Stimulated activated CD4-positive, alpha-beta T cell treated with anti-CD3 and anti-CD28 coated beads, TNF-alpha, amount 100 ng/mL, for 1 hour (primary cell): ENCODE data around the gene HBZ.
A peak's percentile ranks its signal among the peaks of the same experiment; 100 is the strongest.
"Not testable (repeated sequence)": the region's sequence is repeated elsewhere in the genome, so short reads cannot be mapped to it uniquely, and the experiment has no call there.

Experiments used
- DNase-seq, 3 donors: peaks; one replicate each; pipeline ENCODE4 v3.0.0-alpha.2; 2020; ENCODE audit warnings: low read depth in 3 of 3, low spot score in 1 of 3

Gene HBZ

DNA sequence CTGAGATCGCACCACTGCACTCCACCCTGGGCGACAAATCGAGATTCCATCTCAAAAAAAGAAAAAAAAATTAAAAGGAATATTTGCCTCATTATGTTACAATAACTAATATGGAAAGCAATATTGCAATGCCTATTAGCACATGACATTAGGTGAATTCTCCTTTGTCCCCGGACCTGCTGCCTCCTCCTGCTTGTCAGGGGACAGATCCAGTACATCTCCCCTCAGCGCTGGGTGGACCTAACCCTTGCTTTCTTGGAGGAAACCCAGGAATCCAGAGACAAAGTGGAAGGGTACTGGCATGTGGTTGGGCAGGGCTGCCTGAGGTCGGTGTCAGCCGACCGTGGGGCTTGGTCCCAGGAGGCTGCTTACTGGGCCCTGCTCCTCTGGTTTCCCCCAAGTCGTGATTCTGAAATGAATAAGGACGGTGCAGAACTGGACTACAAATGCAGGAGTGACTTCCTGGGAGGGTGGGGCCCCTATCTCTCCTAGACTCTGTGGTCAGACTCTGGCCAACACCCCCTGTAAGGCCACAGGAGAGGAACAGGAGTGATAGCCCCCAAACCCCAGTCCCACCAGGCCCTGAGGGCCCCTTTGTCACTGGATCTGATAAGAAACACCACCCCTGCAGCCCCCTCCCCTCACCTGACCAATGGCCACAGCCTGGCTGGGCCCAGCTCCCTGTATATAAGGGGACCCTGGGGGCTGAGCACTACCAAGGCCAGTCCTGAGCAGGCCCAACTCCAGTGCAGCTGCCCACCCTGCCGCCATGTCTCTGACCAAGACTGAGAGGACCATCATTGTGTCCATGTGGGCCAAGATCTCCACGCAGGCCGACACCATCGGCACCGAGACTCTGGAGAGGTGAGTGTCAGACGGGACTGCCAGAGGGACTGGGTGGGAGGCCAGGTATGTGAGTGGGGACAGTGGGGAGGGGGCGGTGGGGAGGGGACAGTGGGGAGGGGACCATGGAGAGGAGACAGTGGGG lies at the start of gene HBZ:
Gene HBZ, plus strand, starts transcription at position 504 of the 988 bp plus-strand sequence. Its CDS starts 266 bp downstream, at position 770.
- DNase-seq: no peak

- DNase-seq: no peak
These were observed 48.1 kb upstream of the HBZ start for GRCh38 chr16:104355-104754.

DNA sequence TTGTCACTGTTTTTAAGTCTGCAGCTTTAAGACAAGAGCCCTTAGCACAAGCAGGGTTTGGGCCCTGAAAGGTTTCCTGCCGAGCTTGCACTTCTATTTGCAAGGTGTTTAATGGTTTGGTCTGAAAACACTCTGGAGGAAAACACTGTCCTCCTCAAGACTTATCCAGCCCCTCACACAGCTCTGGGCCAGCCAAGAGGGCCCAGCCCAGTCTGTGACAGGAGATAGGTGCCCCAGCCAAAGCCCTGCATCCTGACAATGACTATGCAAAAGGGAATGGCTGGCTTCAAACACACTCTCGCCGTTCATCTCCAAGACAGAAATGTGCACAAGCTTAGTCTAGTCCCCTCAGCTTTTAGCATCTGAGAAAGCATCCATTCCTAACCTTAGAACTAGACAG lies 47.5 kb upstream of the HBZ start:
- no peak for DNase-seq

DNA sequence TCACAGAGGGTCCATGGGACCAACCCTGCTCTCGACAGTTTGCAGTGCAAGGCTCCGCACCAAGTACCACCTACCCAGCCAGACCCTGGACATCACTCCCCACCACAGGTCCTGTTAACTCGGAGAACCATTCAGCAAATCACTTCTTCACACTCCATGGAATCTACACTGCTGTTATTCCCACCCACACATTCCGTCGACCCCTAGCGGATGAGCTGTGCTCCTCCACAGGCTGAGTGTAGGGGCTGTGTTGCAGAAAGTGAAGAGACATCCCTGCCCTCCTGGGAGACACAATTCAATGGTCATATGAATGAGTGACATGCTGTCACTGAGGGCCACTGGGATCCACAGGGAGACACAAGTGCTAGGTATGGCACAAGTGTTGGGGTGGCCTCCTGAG lies 46.9 kb upstream of the HBZ start:
- no peak for DNase-seq

- peak in 2 of 3 donors; percentile 19 to 42 for DNase-seq
These were observed 45.7 kb upstream of the HBZ start for GRCh38 chr16:106623-107324.

- no peak for DNase-seq
These were observed 40.1 kb upstream of the HBZ start for GRCh38 chr16:112153-112840.

DNA sequence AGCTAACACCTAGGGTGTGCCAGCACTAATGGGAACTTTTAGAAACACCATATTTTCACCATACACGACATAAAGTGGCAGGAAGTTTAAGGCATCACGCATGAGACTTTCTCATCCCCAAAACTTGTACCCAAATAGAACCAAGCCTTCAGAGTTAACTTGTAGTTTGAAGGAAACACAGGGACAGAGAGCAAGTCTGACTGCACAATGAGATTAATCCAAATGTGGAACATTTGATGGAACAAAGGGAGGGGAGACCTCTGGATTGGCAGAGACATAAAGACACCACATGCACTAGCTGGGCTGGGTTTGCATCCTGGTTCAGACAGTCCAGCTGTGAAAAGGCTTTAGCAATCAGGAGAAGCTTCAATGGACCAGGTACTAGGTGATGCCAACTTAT lies 38.1 kb upstream of the HBZ start:
- DNase-seq: no peak

GRCh38 chr16:116015-116414 lies 36.4 kb upstream of the HBZ start:
- DNase-seq: no peak

DNA sequence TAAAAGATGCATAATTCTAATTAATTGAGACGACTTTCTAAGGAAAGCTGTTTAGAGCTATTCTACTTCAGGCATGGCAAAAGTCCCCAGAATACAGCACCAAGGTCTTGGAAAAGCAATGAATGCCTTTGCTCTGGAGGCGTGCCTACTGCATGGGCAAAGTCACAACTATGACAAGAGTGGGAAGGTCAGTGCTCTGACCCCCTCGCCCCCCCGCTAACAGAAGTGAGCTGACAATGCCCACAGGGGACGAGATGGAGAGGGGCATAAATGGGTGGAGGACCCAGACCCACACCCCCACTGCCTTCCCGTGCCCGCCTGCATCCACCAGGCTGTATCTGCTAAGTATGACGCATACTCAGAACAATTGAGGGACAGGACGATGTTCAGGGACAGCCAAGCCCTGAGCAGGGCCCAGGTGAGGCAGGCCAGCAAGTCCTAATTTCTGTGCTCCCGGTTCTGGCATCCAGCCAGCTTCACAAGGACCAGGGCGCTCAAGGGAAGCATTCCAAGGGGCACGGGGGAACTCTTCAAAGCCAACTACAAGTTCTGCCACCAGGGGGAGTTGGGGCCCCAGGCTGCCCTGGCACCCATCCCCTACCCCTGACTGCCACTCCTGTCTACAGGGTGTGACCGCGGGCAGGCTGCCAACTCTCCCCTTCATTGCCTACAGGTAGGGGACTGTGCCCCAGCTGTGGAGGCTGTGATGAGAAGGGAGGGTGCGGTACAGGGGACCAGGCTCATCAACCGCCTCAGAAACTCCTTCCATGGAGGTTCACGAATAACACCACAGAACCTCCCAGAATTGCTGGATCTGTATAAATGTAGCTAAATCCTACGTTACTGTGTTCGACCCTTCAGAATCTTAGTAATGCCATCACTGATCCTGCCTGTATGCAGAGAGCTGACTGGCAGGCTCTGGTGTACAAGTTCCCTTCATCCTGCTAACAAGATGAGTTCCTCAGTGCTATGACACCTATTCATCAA lies 34.8 kb upstream of the HBZ start:
- DNase-seq: peak; percentile 17 to 50 (median 44)

DNA sequence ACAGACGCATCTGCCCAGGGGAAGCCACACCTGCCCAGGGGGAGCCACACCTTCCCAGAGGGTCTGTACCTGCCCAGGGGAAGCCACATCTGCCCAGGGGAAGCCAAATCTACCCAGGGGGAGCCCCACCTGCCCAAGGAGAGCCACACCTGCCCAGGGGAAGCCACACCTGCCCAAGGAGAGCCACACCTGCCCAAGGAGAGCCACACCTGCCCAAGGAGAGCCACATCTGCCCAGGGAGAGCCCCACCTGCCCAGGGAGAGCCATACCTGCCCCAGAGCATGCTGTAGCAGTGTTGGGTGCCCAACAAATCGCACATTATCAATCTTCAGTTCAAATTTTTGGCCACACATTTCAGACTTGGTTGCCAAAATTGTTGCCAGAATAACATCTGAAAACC lies 33.6 kb upstream of the HBZ start:
- DNase-seq: no peak

- no peak for DNase-seq
These were observed 33.1 kb upstream of the HBZ start for GRCh38 chr16:119295-119694.

- no peak for DNase-seq
These were observed 32.5 kb upstream of the HBZ start for GRCh38 chr16:119835-120491.

GRCh38 chr16:120756-121155 lies 31.7 kb upstream of the HBZ start:
- DNase-seq: no peak

DNA sequence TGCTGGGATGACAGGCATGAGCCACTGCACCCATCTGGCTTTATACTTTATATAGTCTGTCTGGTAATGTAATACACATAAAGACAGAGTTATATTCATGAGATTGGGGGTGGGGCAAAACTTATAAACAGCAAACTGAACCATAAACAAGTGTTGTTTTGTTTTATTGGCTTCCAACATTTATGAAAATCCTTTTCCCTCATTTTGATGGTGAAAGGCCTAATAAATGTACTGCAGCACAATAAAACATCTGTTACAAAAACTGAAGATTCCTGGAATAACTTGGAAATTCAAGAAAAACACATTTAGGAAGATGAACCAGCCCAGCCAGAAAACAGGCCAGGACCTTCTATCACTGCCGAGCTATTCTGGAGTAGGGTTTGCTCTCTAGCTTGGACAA lies 30.1 kb upstream of the HBZ start:
- no peak for DNase-seq

DNA sequence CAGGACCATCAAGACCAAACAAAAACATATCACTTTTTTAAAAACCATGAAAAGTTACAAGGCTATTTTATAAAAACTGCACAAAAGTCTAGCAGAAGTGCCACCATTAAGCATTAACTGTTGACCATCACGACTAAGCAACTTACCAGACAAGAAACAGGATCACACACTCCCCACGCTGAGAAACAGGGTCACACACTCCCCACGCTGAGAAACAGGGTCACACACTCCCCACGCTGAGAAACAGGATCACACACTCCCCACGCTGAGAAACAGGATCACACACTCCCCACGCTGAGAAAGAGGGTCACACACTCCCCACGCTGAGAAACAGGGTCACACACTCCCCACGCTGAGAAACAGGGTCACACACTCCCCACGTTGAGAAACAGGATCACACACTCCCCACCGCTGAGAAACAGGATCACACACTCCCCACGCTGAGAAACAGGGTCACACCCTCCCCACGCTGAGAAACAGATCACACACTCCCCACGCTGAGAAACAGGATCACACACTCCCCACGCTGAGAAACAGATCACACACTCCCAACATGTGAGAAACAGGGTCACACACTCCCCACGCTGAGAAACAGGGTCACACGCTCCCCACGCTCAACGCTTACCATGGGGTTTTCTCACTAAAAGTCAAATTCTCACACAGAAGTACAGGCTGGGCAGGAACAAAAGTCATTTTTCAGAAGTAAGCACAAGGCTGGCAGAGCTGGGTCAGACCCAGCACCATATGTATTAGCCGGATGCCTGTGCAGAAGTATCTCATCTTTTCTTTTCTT lies 28.7 kb upstream of the HBZ start:
- not testable (repeated sequence) for DNase-seq

DNA sequence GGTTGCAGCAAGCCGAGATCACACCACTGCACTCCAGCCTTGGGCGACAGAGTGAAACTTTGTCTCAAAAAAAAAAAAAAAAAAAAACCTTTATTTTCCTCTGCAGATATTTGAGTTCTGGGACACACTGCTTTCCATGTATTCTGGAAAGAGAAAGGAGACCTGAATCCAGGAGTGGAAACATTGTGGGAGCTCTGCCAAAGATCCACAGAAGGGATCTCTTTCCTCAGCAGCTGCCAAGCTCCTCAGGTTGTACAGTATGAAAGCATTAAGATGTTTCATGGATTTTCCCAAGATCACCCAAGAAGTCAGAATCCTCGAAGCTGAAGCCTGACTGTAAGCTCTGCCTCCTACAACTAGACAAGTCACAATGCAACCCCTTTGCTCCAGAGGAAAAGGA lies 27.4 kb upstream of the HBZ start:
- no peak for DNase-seq

DNA sequence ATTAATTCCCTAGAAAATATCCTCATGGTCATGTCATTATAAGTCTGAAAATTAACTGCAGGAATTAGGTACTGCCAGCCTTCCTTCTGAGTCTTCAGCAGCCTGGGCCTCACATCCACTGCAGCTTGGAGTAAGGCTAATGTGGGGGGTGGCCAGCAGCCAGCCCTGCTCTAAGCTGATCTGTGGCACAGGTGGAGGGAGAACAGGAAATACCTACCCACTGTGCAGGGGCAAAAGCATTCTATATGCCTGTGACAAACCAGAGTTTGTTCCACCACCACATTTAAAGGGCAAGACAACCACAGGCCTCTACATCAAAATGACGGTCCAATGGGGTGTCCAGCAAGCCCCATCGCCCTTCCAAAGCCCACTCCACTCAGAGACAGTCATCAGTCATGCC lies 23.4 kb upstream of the HBZ start:
- DNase-seq: no peak

DNA sequence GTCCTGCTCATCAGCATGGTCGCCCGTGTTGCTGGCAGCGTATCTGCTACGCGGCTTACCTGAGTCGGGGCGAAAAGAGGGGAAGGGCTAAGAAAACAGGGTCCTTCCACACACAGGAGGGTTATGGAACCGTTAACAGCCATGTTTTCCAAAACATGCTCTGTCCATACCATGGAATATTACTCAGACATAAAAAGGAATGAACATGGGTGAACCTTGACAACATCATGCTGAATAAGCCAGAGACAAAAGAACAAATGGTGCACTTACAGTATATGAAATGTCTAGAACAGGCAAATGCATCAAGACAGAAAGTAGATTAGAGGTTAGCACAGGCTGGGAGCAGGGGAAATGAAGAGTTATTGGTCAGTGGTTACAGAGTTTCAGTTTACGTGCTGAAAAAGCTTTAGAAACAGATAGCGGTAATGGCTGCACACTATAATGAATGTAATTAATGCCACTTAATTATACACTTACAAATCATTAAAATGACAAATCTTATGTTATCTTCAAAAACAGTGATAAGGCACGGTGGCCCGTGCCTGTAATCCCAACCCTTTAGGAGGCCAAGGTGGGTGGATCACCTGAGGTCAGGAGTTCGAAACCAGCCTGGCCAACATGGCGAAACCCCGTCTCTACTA lies 21.8 kb upstream of the HBZ start:
- no peak for DNase-seq

GRCh38 chr16:132120-132519 lies 20.3 kb upstream of the HBZ start:
- no peak for DNase-seq
